ENCODE results near the gene ADORA1. TPM values are rescaled to one million over a fixed set of nuclear protein-coding genes. Genes with fewer than 3 reads are reported as not detected.

The ADORA1 gene
- total and polyA plus RNA-seq, 8 donors, result 8.1 to 19.7 (median 15.5) TPM

- 83 to 86% methylated on average over 10 of the region's 10 CpGs for WGBS, 2 donors
- no peaks in the 10 kb centered on the region for H3K9me3 ChIP-seq
- H3K27ac ChIP-seq, result no peak overlapping the region
- DNase-seq (no peak), ATAC-seq (no peak), FAIRE-seq (no peak)
- H3K27me3 ChIP-seq, result no peaks in the 10 kb centered on the region
- intact Hi-C loops (cut with DNase I), result no loop called here
- H3K4me1 ChIP-seq, result no peaks in the 10 kb centered on the region
- no peaks in the 10 kb centered on the region for H3K36me3 ChIP-seq
- H3K4me3 ChIP-seq, result no peak overlapping the region
- TF ChIP-seq, protein P1, sequence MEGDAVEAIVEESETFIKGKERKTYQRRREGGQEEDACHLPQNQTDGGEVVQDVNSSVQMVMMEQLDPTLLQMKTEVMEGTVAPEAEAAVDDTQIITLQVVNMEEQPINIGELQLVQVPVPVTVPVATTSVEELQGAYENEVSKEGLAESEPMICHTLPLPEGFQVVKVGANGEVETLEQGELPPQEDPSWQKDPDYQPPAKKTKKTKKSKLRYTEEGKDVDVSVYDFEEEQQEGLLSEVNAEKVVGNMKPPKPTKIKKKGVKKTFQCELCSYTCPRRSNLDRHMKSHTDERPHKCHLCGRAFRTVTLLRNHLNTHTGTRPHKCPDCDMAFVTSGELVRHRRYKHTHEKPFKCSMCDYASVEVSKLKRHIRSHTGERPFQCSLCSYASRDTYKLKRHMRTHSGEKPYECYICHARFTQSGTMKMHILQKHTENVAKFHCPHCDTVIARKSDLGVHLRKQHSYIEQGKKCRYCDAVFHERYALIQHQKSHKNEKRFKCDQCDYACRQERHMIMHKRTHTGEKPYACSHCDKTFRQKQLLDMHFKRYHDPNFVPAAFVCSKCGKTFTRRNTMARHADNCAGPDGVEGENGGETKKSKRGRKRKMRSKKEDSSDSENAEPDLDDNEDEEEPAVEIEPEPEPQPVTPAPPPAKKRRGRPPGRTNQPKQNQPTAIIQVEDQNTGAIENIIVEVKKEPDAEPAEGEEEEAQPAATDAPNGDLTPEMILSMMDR (IDR thresholded peaks at IDR 0.05), result no peak
Measured at GRCh38 chr1:203179667-203180005, 52.1 kb downstream of the ADORA1 start.

DNA sequence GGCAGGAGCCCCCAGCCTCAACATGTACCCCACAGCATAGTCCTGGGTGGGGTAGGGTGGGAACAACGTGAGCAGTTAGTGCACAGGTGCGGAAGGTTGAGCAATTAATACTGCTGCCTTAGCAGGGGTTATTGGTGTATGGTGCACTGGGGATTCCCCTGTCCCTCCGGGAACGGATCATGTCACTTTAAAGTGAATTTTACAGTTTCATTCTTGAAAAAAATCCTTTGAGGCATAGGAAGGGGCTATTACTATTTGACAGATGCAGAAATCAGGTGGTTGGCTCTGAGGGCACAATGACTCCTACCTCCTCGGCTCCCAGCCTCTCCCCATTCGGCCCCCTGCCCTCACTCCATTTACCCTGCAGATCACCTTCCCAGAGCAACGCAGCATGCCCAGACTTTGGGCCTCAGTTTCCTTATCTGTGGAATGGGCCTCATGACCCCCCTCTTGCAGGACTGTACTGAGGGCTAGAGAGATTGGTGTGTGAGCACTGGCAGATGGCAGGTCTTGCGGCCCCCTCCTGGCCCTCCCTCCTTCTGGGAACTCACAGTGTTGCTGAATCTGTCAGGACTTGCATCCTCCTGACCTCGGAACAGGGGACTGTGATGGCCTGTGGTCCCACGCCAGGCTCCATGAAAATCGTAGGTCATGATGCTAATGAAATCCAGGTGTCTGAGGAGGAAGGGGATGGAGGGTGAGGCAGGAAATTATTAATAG, 53.2 kb downstream of the ADORA1 start:
- H3K27me3 ChIP-seq, result no peaks in the 10 kb centered on the region
- H3K27ac ChIP-seq, result no peak overlapping the region
- H3K36me3 ChIP-seq, result no peaks in the 10 kb centered on the region
- no peaks in the 10 kb centered on the region for H3K9me3 ChIP-seq
- intact Hi-C loops (cut with DNase I), result no loop called here
- no peaks in the 10 kb centered on the region for H3K4me1 ChIP-seq
- H3K4me3 ChIP-seq, result no peak overlapping the region
- 67 to 84% methylated on average over 11 of the region's 11 CpGs for WGBS, 2 donors
- FAIRE-seq, result no peak
- TF ChIP-seq, protein P1 (IDR thresholded peaks at IDR 0.05), result no peak
- DNase-seq, result no peak
- no peak for ATAC-seq

DNA sequence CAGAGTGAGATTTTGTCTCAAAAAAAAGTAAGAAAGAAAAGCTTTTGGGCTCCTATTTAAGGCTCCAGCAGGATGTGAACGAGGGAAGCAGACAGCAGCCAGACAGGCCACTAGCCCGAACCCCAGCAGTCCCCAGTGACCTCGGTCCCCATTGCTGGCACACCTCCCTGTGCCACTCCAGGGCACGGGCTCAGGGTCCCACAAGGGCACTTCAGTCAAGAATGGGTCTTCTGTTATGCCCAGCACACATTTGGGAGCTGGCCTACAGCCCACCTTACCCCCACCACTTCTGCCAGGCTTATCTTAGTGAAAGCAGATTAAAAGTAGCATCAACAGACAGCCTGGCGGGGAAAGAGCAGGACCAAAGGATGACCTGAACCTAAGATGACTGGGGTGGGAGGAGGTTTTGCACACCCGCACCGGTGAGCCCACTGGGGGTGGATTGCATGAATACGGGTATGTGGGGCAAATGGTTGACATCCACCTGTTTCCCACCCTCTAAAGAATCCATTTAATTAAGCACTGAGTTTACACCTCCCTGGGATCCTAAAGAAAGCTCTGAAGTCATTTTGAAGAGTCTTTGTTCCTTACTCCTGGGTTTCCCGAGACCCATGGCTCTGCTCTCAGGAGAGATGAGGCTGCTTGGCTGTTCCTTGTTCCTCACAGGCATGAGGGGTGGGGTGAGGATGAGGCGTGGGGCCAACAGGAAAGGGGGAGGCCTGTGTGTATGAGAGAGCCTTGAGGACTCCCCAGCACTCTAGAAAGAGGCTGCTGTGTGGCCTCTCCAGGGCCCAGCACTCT, 54.3 kb downstream of the ADORA1 start:
- H3K9me3 ChIP-seq, result no peaks in the 10 kb centered on the region
- TF ChIP-seq, protein P1 (IDR thresholded peaks at IDR 0.05), result no peak
- H3K27me3 ChIP-seq, result no peaks in the 10 kb centered on the region
- DNase-seq (no peak), ATAC-seq (no peak), FAIRE-seq (no peak)
- H3K4me3 ChIP-seq, result no peak overlapping the region
- no peak overlapping the region for H3K27ac ChIP-seq
- no peaks in the 10 kb centered on the region for H3K36me3 ChIP-seq
- 75 to 77% methylated on average over 9 to 10 of the region's 10 CpGs for WGBS, 2 donors
- H3K4me1 ChIP-seq, result no peaks in the 10 kb centered on the region
- intact Hi-C loops (cut with DNase I), result no loop called here

DNA sequence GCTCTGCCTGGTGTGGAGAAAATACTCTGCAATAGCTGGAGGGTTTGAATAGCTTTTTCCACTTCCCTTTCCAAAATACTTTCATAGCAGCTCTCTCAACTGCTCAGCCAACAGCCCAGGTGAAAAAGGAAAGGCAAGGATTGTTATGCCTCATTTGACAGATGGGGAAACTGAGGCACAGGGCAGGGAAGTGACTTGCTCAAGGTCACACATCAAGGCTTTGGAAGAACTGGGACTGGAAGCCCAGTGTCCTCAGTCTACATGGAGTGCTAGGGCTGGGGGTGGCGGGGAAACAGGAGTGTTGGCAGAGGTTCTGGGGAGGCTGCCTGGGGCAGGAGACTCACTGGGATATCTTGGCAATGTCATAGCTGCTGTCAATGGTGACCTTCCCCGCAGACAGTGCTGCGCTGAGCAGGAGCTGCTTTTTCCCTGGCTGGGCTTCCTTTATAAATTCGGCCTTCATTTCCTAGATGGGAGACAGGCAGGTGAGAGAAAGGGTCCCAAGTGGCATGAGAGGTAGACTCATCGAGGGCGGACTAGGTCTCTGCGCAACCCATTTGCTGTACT, 54.9 kb downstream of the ADORA1 start:
- H3K4me3 ChIP-seq, result no peak overlapping the region
- no peak for ATAC-seq
- no peak for DNase-seq
- no peaks in the 10 kb centered on the region for H3K4me1 ChIP-seq
- 84 to 86% methylated on average over 7 of the region's 7 CpGs for WGBS, 2 donors
- H3K36me3 ChIP-seq, result no peaks in the 10 kb centered on the region
- intact Hi-C loops (cut with DNase I), result no loop called here
- no peak for FAIRE-seq
- TF ChIP-seq, protein P1 (IDR thresholded peaks at IDR 0.05), result no peak
- H3K27ac ChIP-seq, result no peak overlapping the region
- H3K9me3 ChIP-seq, result no peaks in the 10 kb centered on the region
- H3K27me3 ChIP-seq, result no peaks in the 10 kb centered on the region

Data from pancreas (tissue), 10 donors.